H1 (cell line): ENCODE data around the gene LIX1L. TPM values are rescaled to one million over a fixed set of nuclear protein-coding genes. Genes with fewer than 3 reads are reported as not detected.

Experiments
- CTCF ChIA-PET: fragments of 300-600 bp; sonication (Branson Sonifier 250); formaldehyde crosslinking; loops from one replicate; lab custom pipeline; 2021; ENCODE audit not compliant: partially characterized antibody; lab: Charles Lee
- POLR2A ChIA-PET: fragments of 300-600 bp; sonication (Branson Sonifier 250); formaldehyde crosslinking; loops from one replicate; lab custom pipeline; 2021; ENCODE audit warnings: inconsistent platforms; ENCODE audit not compliant: partially characterized antibody; lab: Charles Lee
- DNase-seq, 2 experiments: peaks; one replicate each; pipeline versions ENCODE4 v3.0.0 to v3.0.0-alpha.2; 2010 to 2022; ENCODE audit warnings: low spot score in 2 of 2, low read depth in 1 of 2, mixed read lengths in 1 of 2
- FAIRE-seq: peaks from 2 replicates; lab custom pipeline; 2011; peaks lifted over from hg19 to GRCh38; lab: Jason Lieb, UNC
- H2AFZ ChIP-seq: 2 replicates; pipeline ENCODE4 v1.8.1; 2012; ENCODE audit warnings: low read length, inconsistent platforms
- H2AK5ac ChIP-seq: 2 replicates; pipeline ENCODE4 v1.6.1; 2013; ENCODE audit warnings: low read depth, low read length
- H2BK120ac ChIP-seq: replicated peaks from 2 replicates; pipeline ENCODE3; 2013; ENCODE audit warnings: low read depth, low read length, inconsistent platforms
- H2BK12ac ChIP-seq: 2 replicates; pipeline ENCODE4 v1.6.1; 2013; ENCODE audit warnings: low read depth, low read length
- H2BK15ac ChIP-seq: 2 replicates; pipeline ENCODE4 v1.6.1; 2013; ENCODE audit warnings: low read length
- H2BK20ac ChIP-seq: 2 replicates; pipeline ENCODE4 v1.6.1; 2013; ENCODE audit warnings: low read length
- H2BK5ac ChIP-seq: 2 replicates; pipeline ENCODE4 v1.6.1; 2013; ENCODE audit warnings: low read depth, low read length
- H3K14ac ChIP-seq: 2 replicates; pipeline ENCODE4 v1.6.1; 2013; ENCODE audit warnings: inconsistent platforms; ENCODE audit not compliant: insufficient read length
- H3K18ac ChIP-seq: 2 replicates; pipeline ENCODE4 v1.6.1; 2013; ENCODE audit warnings: low read length; ENCODE audit errors: extremely low read depth
- H3K23ac ChIP-seq: 2 replicates; pipeline ENCODE4 v1.6.1; 2013; ENCODE audit warnings: inconsistent platforms; ENCODE audit not compliant: insufficient read length
- H3K23me2 ChIP-seq: 2 replicates; pipeline ENCODE4 v1.6.1; 2013; ENCODE audit warnings: low read depth, low read length
- H3K27ac ChIP-seq: 2 replicates; pipeline ENCODE4 v1.6.1; 2011; ENCODE audit warnings: low read depth, low read length, inconsistent platforms
- H3K27me3 ChIP-seq, 4 experiments: replicated peaks in 1 of 4; 1 replicate in 1 of 4; 2 replicates in 3 of 4; pipeline versions ENCODE4 v1.6.1 to v1.8.1; 2011 to 2013; ENCODE audit warnings: low read length in 3 of 4, mild to moderate bottlenecking in 3 of 4, inconsistent platforms in 2 of 4, mixed read lengths in 2 of 4, moderate library complexity in 1 of 4; ENCODE audit not compliant: control insufficient read depth in 3 of 4, insufficient read depth in 3 of 4; ENCODE audit errors: extremely low read depth in 1 of 4
- H3K36me3 ChIP-seq, 4 experiments: 2 replicates each; pipeline versions ENCODE4 v1.6.1 to v1.8.1; 2011 to 2013; ENCODE audit warnings: mild to moderate bottlenecking in 4 of 4, low read length in 3 of 4, moderate library complexity in 2 of 4, control low read depth in 1 of 4, inconsistent platforms in 1 of 4; ENCODE audit not compliant: insufficient read depth in 4 of 4, control insufficient read depth in 2 of 4
- H3K4ac ChIP-seq: replicated peaks from 2 replicates; pipeline ENCODE3; 2013; ENCODE audit warnings: low read length, low read depth, mixed read lengths, inconsistent platforms; ENCODE audit not compliant: insufficient read length
- H3K4me1 ChIP-seq, 4 experiments: replicated peaks in 1 of 4; 1 replicate in 1 of 4; 2 replicates in 3 of 4; pipeline versions ENCODE4 v1.6.1 to v1.8.1; 2011 to 2013; ENCODE audit warnings: low read length in 3 of 4, inconsistent platforms in 2 of 4, mixed read lengths in 1 of 4; ENCODE audit not compliant: insufficient read depth in 4 of 4, control insufficient read depth in 3 of 4
- H3K4me2 ChIP-seq, 2 experiments: 2 replicates each; pipeline versions ENCODE4 v1.6.1 to v1.8.1; 2011 to 2013; ENCODE audit warnings: low read depth in 2 of 2, low read length in 2 of 2, control low read depth in 1 of 2, inconsistent platforms in 1 of 2, mild to moderate bottlenecking in 1 of 2; ENCODE audit not compliant: insufficient read depth in 1 of 2
- H3K4me3 ChIP-seq, 4 experiments: fragments of 200-600, 300-600 bp in 1 of 4; sonication (generic), shearing (Covaris generic), sonication (Bioruptor Twin) in 1 of 4; 2 replicates each; pipeline versions ENCODE4 v1.5.1 to v1.8.1; 2011 to 2016; ENCODE audit warnings: low read length in 4 of 4, low read depth in 3 of 4, control low read depth in 2 of 4, inconsistent platforms in 2 of 4, mild to moderate bottlenecking in 2 of 4, mixed read lengths in 1 of 4, moderate library complexity in 1 of 4; ENCODE audit not compliant: insufficient read depth in 2 of 4; ENCODE audit errors: extremely low read depth in 1 of 4
- H3K56ac ChIP-seq: replicated peaks from 2 replicates; pipeline ENCODE3; 2013; ENCODE audit warnings: low read depth, mild to moderate bottlenecking, mixed read lengths, low read length, inconsistent platforms; ENCODE audit not compliant: insufficient read length
- H3K79me1 ChIP-seq: 2 replicates; pipeline ENCODE4 v1.6.1; 2013; ENCODE audit warnings: low read depth, low read length, control low read depth
- H3K79me2 ChIP-seq, 2 experiments: 2 replicates each; pipeline versions ENCODE4 v1.6.1 to v1.8.1; 2012 to 2013; ENCODE audit warnings: low read length in 2 of 2, mild to moderate bottlenecking in 2 of 2, inconsistent platforms in 1 of 2; ENCODE audit not compliant: insufficient read depth in 2 of 2, control insufficient read depth in 1 of 2
- H3K9ac ChIP-seq, 4 experiments: replicated peaks in 1 of 4; 1 replicate in 1 of 4; 2 replicates in 3 of 4; pipeline versions ENCODE4 v1.6.1 to v1.8.1; 2011 to 2013; ENCODE audit warnings: low read depth in 3 of 4, low read length in 3 of 4, control low read depth in 2 of 4, mild to moderate bottlenecking in 2 of 4, moderate library complexity in 2 of 4, inconsistent platforms in 1 of 4; ENCODE audit errors: extremely low read depth in 1 of 4
- H3K9me3 ChIP-seq, 2 experiments: 2 replicates each; pipeline versions ENCODE4 v1.6.1 to v1.8.1; 2012 to 2013; ENCODE audit warnings: mild to moderate bottlenecking in 2 of 2, moderate library complexity in 2 of 2, control low read depth in 1 of 2, inconsistent platforms in 1 of 2, low read depth in 1 of 2, low read length in 1 of 2, mixed read lengths in 1 of 2; ENCODE audit not compliant: insufficient read depth in 2 of 2
- H4K20me1 ChIP-seq, 2 experiments: replicated peaks in 1 of 2; 2 replicates each; pipeline versions ENCODE3 to v1.8.1; 2011 to 2013; ENCODE audit warnings: inconsistent platforms in 2 of 2, low read length in 2 of 2, mild to moderate bottlenecking in 1 of 2; ENCODE audit not compliant: insufficient read depth in 2 of 2, control insufficient read depth in 1 of 2
- H4K5ac ChIP-seq: 2 replicates; pipeline ENCODE4 v1.6.1; 2013; ENCODE audit warnings: low read length, low read depth, mixed read lengths, inconsistent platforms; ENCODE audit not compliant: insufficient read length
- H4K8ac ChIP-seq: 2 replicates; pipeline ENCODE4 v1.8.0; 2013; ENCODE audit warnings: mild to moderate bottlenecking, moderate library complexity, low read length, inconsistent platforms; ENCODE audit not compliant: insufficient read depth; ENCODE audit errors: extremely low read depth
- H4K91ac ChIP-seq: replicated peaks from 2 replicates; pipeline ENCODE3; 2013; ENCODE audit warnings: low read length, mixed read lengths, inconsistent platforms; ENCODE audit not compliant: insufficient read length
- ATF3 ChIP-seq: IDR thresholded peaks from 2 replicates; pipeline ENCODE4 v1.6.1; 2011; ENCODE audit warnings: low read depth, mild to moderate bottlenecking, low read length; ENCODE audit not compliant: insufficient read depth
- BCL11A ChIP-seq, 2 experiments: IDR thresholded peaks; one replicate each; pipeline ENCODE4 v1.6.1; 2011; ENCODE audit warnings: low read depth in 2 of 2, low read length in 2 of 2, mild to moderate bottlenecking in 2 of 2
- EZH2 ChIP-seq: fragments of 200-600 bp; sonication (generic); IDR thresholded peaks from 2 replicates; pipeline ENCODE4 v1.7.1; 2012; ENCODE audit warnings: low read depth, mild to moderate bottlenecking, moderate library complexity, low read length, inconsistent platforms; ENCODE audit not compliant: severe bottlenecking
- GABPA ChIP-seq: IDR thresholded peaks from 2 replicates; pipeline ENCODE4 v1.6.1; 2011; ENCODE audit warnings: mild to moderate bottlenecking, low read length, moderate library complexity, borderline replicate concordance; ENCODE audit not compliant: insufficient read depth
- JUND ChIP-seq: IDR thresholded peaks from 2 replicates; pipeline ENCODE4 v1.6.1; 2011; ENCODE audit warnings: mild to moderate bottlenecking, improper control_type of control experiment, low read length
- KDM1A ChIP-seq: fragments of 200-600, 300-600 bp; sonication (generic); IDR thresholded peaks from 2 replicates; pipeline ENCODE4 v1.7.1; 2016; ENCODE audit warnings: mild to moderate bottlenecking, low read length, borderline replicate concordance
- RBBP5 ChIP-seq: IDR thresholded peaks from 2 replicates; pipeline ENCODE4 v1.7.1; 2012; ENCODE audit warnings: low read depth, mild to moderate bottlenecking, inconsistent platforms, low read length, moderate library complexity, borderline replicate concordance
- SIN3A ChIP-seq, 2 experiments: IDR thresholded peaks in 1 of 2; conservative IDR thresholded peaks in 1 of 2; 2 replicates each; pipeline ENCODE4 v1.6.1; 2011 to 2012; ENCODE audit warnings: low read length in 2 of 2, improper control_type of control experiment in 1 of 2, low read depth in 1 of 2, mild to moderate bottlenecking in 1 of 2
- SIRT6 ChIP-seq: IDR thresholded peaks from one replicate; pipeline ENCODE4 v1.7.1; 2012; ENCODE audit warnings: low read length, inconsistent platforms
- SP4 ChIP-seq: IDR thresholded peaks from 2 replicates; pipeline ENCODE4 v1.6.1; 2012; ENCODE audit warnings: low read length, inconsistent platforms
- USF2 ChIP-seq: IDR thresholded peaks from 2 replicates; pipeline ENCODE4 v1.6.1; 2011; ENCODE audit warnings: low read length, improper control_type of control experiment
- YY1 ChIP-seq: IDR thresholded peaks from 2 replicates; pipeline ENCODE4 v1.6.1; 2011; ENCODE audit warnings: low read depth, mild to moderate bottlenecking, low read length
- WGBS, 2 experiments: shearing (Covaris generic) in 1 of 2; methylation state at CpG; one replicate each; pipeline versions ENCODE4 v1.1.6 to v1.1.7; 2013 to 2015; ENCODE audit warnings: low lambda C conversion rate in 2 of 2, mixed read lengths in 2 of 2, inconsistent platforms in 1 of 2, low coverage in 1 of 2, missing lambda C conversion rate in 1 of 2; ENCODE audit not compliant: insufficient replicate concordance in 2 of 2, insufficient coverage in 1 of 2, insufficient read length in 1 of 2; ENCODE audit errors: extremely low coverage in 1 of 2, missing lambda C conversion rate in 1 of 2; 5-methylcytosine and 5-hydroxymethylcytosine counted together
- polyA plus RNA-seq, 7 experiments: library from polyadenylated mRNA; depleted of rRNA in 3 of 7; stranded (reverse) in 5 of 7; unstranded in 2 of 7; fragments of >200 nt in 5 of 7; fragments of 200-250 nt in 2 of 7; gene quantifications; 1 replicate in 5 of 7; 2 replicates in 1 of 7; 4 replicates in 1 of 7; pipeline versions ENCODE4 v1.2.1 to v1.2.3, GENCODE V29; 2011 to 2013; ENCODE audit warnings: missing spikeins in 2 of 7, mixed read lengths in 2 of 7
- total RNA-seq: library from RNA; stranded (reverse); fragmentation: NEBNext Ultra II Directional; extraction: Animal tissue kit (Norgen Biotek cat#: 25700); gene quantifications from 2 replicates; pipeline ENCODE4 v1.2.1, GENCODE V29; 2021

The LIX1L gene
- total and polyA plus RNA-seq, 2 of the 8 experiments (the other 6 are each of a cell fraction or from before 2014, with no cell fraction given) = 2.9 to 3.7 TPM

DNA sequence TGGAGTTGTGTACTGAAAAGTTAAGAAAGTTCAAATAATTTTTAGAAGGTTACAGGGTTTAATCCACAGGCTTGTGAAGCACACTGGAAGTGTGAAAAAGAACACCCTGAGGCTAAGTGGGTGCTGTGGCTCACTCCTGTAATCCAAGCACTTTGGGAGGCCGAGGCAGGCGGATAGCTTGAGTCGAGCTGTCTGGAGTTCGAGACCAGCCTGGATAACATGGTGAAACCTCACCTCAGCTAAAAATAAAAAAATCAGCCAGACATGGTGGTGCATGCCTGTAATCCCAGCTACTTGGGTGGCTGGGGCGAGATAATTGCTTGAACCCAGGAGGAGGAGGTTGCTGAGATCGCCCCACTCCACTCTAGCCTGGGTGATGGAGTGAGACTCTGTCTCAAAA is 28.7 kb upstream of the LIX1L start:
- H2BK15ac ChIP-seq = no peak overlapping the region
- no peaks in the 10 kb centered on the region for H3K79me1 ChIP-seq
- no peak overlapping the region for H2AK5ac ChIP-seq
- DNase-seq (no peak), FAIRE-seq (no peak)
- ChIA-PET CTCF (interaction anchor here (0.7 to 12.6 kb wide), 4 partner anchors 8 to 103 kb away, joined by 3 to 93 read pairs (median 6); no protein-coding TSS in a partner anchor), POLR2A (interaction anchor here (1.8 to 13.7 kb wide), 3 partner anchors 4 to 59 kb away, joined by 6 to 218 read pairs (median 218); partner anchors contain the start of genes RBM8A and TXNIP)
- no peak overlapping the region for H4K91ac ChIP-seq
- no peak overlapping the region for H2BK12ac ChIP-seq
- no peaks in the 10 kb centered on the region for H3K79me2 ChIP-seq
- no peak overlapping the region for H4K5ac ChIP-seq
- H2BK20ac ChIP-seq = no peak overlapping the region
- no peaks in the 10 kb centered on the region for H4K20me1 ChIP-seq
- H3K36me3 ChIP-seq = no peaks in the 10 kb centered on the region
- no peaks in the 10 kb centered on the region for H3K27me3 ChIP-seq
- H3K56ac ChIP-seq = no peak overlapping the region
- no peak overlapping the region for H3K4ac ChIP-seq
- peaks cover 0 to 6% (median 3%) of the 10 kb centered on the region in 4 experiments; a peak in 6 of 7 replicates for H3K4me1 ChIP-seq
- H3K9me3 ChIP-seq = no peaks in the 10 kb centered on the region
- H2BK120ac ChIP-seq = no peak overlapping the region
- no peak overlapping the region for H4K8ac ChIP-seq
- no peak overlapping the region for H3K9ac ChIP-seq
- no peak overlapping the region for H3K18ac ChIP-seq
- H3K4me3 ChIP-seq = no peak overlapping the region
- H3K4me2 ChIP-seq = no peak overlapping the region
- no peaks in the 10 kb centered on the region for H3K23me2 ChIP-seq
- H3K23ac ChIP-seq = no peak overlapping the region
- no peak overlapping the region for H2BK5ac ChIP-seq
- H2AFZ ChIP-seq = no peak overlapping the region
- H3K14ac ChIP-seq = no peak overlapping the region
- H3K27ac ChIP-seq = no peak overlapping the region
- 95% methylated on average over 5 of the region's 6 CpGs; no CpG with 5 or more reads in 1 of the 2 experiments for WGBS, 2 experiments
- TF ChIP-seq GABPA (no peak), ATF3 (no peak), USF2 (no peak), JUND (no peak), SIN3A (conservative IDR thresholded peaks at IDR 0.05 in 1 of 2, IDR thresholded peaks at IDR 0.05 in 1 of 2; ENCODE audit: low read depth in 1 of 2, low read length in 2 of 2) (no peak), SIRT6 (no peak), RBBP5 (no peak), YY1 (no peak), EZH2 (no peak), KDM1A (no peak), SP4 (no peak), BCL11A (IDR thresholded peaks at IDR 0.05; ENCODE audit: low read depth in 2 of 2, low read length in 2 of 2) (no peak)
